ENCODE results near the gene VKORC1.
A peak's percentile ranks its signal among the peaks of the same experiment; 100 is the strongest.

Gene VKORC1

DNA sequence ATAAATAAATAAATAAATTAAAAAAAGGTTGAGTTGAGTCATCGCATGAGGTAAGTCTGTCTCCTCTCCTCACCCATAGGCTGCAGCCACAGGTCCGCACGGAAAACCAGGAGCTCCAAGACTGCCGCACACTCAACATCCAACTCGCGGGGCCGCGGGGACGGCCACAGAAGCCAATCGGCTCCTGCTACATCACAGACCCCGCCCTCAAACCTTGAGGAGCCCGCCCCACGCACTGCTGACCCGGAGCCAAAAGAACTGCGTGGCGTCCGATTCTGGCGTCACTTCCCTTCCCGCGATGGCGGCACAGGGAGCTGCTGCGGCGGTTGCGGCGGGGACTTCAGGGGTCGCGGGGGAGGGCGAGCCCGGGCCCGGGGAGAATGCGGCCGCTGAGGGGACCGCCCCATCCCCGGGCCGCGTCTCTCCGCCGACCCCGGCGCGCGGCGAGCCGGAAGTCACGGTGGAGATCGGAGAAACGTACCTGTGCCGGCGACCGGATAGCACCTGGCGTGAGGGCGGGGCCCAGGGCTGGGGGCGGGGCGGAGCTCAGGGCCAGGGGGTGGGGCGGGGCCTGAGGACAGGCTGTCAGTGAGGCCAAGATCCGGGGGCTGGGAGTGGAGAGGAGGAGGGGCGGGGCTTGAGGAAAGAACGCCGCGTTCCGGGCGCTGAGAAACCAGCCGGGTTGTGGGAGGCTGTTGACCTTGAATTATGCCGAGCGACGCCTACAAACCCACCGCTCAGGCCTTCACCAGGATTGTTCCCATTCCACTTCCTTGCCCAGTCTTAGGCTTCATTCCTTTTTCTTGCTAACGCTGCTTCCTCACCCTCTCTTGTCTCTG is 23.0 kb upstream of the VKORC1 start, which contains the start of gene KAT8:
KAT8 (plus strand) TSS at position 281 of the 839 bp plus-strand sequence; CDS start at position 299, 18 bp downstream.
- DNase-seq (ENCODE audit: low read depth, low spot score): peak; percentile 99
- in situ Hi-C loops (cut with HindIII; ENCODE audit: low sequenced_read_pairs): no loop called here
- TF ChIP-seq, protein P1, sequence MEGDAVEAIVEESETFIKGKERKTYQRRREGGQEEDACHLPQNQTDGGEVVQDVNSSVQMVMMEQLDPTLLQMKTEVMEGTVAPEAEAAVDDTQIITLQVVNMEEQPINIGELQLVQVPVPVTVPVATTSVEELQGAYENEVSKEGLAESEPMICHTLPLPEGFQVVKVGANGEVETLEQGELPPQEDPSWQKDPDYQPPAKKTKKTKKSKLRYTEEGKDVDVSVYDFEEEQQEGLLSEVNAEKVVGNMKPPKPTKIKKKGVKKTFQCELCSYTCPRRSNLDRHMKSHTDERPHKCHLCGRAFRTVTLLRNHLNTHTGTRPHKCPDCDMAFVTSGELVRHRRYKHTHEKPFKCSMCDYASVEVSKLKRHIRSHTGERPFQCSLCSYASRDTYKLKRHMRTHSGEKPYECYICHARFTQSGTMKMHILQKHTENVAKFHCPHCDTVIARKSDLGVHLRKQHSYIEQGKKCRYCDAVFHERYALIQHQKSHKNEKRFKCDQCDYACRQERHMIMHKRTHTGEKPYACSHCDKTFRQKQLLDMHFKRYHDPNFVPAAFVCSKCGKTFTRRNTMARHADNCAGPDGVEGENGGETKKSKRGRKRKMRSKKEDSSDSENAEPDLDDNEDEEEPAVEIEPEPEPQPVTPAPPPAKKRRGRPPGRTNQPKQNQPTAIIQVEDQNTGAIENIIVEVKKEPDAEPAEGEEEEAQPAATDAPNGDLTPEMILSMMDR (IDR thresholded peaks at IDR 0.05; ENCODE audit: low read depth, low read length): no peak
- peak within 1 kb of the TSS; percentile 63 for H3K4me3 ChIP-seq (ENCODE audit: low read depth, low read length)

DNA sequence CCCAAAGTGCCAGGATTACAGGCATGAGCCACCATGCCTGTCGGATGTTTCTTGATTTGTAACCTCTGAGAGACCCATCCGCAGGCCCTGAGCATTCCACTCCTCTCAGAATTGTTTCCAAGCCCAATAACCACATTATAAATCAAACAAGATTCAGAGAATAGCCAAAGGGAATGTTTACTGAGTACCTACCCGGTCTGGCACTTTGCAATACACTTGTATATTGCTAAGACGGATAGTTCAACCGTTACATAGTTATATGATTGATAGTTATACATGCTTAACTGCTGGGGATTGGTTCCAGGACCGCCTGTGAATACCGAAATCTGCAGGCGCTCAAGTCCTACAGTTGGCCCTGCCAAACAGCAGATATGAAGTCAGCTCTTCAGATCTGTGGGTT is 19.9 kb upstream of the VKORC1 start:
- TF ChIP-seq, protein P1 (IDR thresholded peaks at IDR 0.05; ENCODE audit: low read depth, low read length): no peak
- no peak for DNase-seq (ENCODE audit: low read depth, low spot score)
- H3K4me3 ChIP-seq (ENCODE audit: low read depth, low read length): no peak overlapping the region
- in situ Hi-C loops (cut with HindIII; ENCODE audit: low sequenced_read_pairs): no loop called here

- no peak for DNase-seq (ENCODE audit: low read depth, low spot score)
- in situ Hi-C loops (cut with HindIII; ENCODE audit: low sequenced_read_pairs): no loop called here
- TF ChIP-seq, protein P1 (IDR thresholded peaks at IDR 0.05; ENCODE audit: low read depth, low read length): no peak
- H3K4me3 ChIP-seq (ENCODE audit: low read depth, low read length): no peak overlapping the region
Measured at GRCh38 chr16:31113121-31114120, 18.8 kb upstream of the VKORC1 start.

GRCh38 chr16:31112711-31113110 is 18.1 kb upstream of the VKORC1 start:
- no peak overlapping the region for H3K4me3 ChIP-seq (ENCODE audit: low read depth, low read length)
- TF ChIP-seq, protein P1 (IDR thresholded peaks at IDR 0.05; ENCODE audit: low read depth, low read length): no peak
- in situ Hi-C loops (cut with HindIII; ENCODE audit: low sequenced_read_pairs): no loop called here
- no peak for DNase-seq (ENCODE audit: low read depth, low spot score)

DNA sequence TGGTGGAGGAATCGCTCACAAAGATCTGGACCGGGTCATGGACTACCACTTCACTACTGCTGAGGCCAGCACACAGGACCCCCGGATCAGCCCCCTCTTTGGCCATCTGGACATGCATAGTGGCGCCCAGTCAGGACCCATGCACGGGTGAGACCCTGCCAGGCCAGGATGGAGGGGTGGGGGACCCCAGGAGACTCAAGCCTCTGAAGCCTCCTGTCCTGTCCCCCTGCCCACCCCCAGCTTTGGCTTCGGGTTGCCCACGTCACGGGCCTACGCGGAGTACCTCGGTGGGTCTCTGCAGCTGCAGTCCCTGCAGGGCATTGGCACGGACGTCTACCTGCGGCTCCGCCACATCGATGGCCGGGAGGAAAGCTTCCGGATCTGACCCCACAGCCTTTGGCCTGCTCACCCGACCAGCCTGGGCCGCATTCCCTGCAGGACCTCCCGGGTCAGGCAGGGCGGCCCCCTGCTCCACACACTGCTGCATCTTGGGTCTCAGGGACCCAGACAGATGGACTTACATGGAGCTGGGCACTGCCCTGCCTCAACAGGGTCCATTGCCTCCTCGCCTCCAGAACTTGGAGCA is 17.4 kb upstream of the VKORC1 start:
- DNase-seq (ENCODE audit: low read depth, low spot score): no peak
- H3K4me3 ChIP-seq (ENCODE audit: low read depth, low read length): no peak overlapping the region
- TF ChIP-seq, protein P1 (IDR thresholded peaks at IDR 0.05; ENCODE audit: low read depth, low read length): no peak
- in situ Hi-C loops (cut with HindIII; ENCODE audit: low sequenced_read_pairs): no loop called here
